AG04450 (cell line): ENCODE results near the gene RNF126. TPM values are rescaled to one million over a fixed set of nuclear protein-coding genes. Genes with fewer than 3 reads are reported as not detected.

Source experiments
- CTCF ChIA-PET: fragments of 300-600, 350-600 bp; formaldehyde crosslinking; extraction: SDS; loops from one replicate; lab custom pipeline; 2022; ENCODE audit warnings: antibody characterized with exemption, inconsistent platforms; lab: Charles Lee
- POLR2A ChIA-PET: fragments of 350-600 bp; formaldehyde crosslinking; extraction: SDS; loops from one replicate; lab custom pipeline; 2021; ENCODE audit warnings: antibody characterized with exemption, inconsistent platforms; lab: Yijun Ruan, JAX
- DNase-seq: peaks from one replicate; pipeline ENCODE4 v3.0.0-alpha.2; 2011; ENCODE audit warnings: low read depth, low spot score
- H3K27ac ChIP-seq: one replicate; pipeline ENCODE4 v1.5.1; 2012; ENCODE audit warnings: low read depth, low read length, control low read depth
- H3K27me3 ChIP-seq: one replicate; pipeline ENCODE4 v1.6.0; 2012; ENCODE audit warnings: low read length; ENCODE audit not compliant: control insufficient read depth, insufficient read depth
- H3K4me3 ChIP-seq: 2 replicates; pipeline ENCODE4 v1.5.1; 2011; ENCODE audit warnings: mild to moderate bottlenecking, low read depth, low read length, control low read depth
- H3K9me3 ChIP-seq: 2 replicates; pipeline ENCODE4 v1.5.1; 2012; ENCODE audit warnings: low read length; ENCODE audit not compliant: control insufficient read depth, insufficient read depth
- CTCF ChIP-seq: IDR thresholded peaks from 2 replicates; pipeline ENCODE4 v1.5.1; 2011; ENCODE audit warnings: low read depth, low read length, control low read depth, inconsistent platforms
- polyA minus RNA-seq: library from RNA; depleted of rRNA, polyadenylated mRNA; stranded (reverse); fragments of >200 nt; gene quantifications from 2 replicates; pipeline ENCODE4 v1.2.3, GENCODE V29; 2011; rRNA and poly(A)+ RNA removed
- polyA plus RNA-seq: library from polyadenylated mRNA; depleted of rRNA; stranded (reverse); fragments of >200 nt; gene quantifications from 2 replicates; pipeline ENCODE4 v1.2.3, GENCODE V29; 2011; rRNA removed

The RNF126 gene
- polyA plus RNA-seq (1.7 and 3.1 TPM in 2 replicates), polyA minus RNA-seq (1.7 and 2.0 TPM in 2 replicates)

GRCh38 chr19:662962-663681, at the start of gene RNF126:
RNF126 (minus strand) TSS chr19:663214; CDS start chr19:663121, 93 bp downstream.
- ChIA-PET CTCF (interaction anchor here (1.4 kb wide), 1 partner anchor 71 kb away, joined by 6 read pairs; no protein-coding TSS in a partner anchor), POLR2A (interaction anchor here (0.5 to 1.8 kb wide), 7 partner anchors 9 to 112 kb away, joined by 3 to 5 read pairs (median 4); partner anchors contain the start of genes BSG and FSTL3)
- peak within 1 kb of the TSS; percentile 68 for H3K27ac ChIP-seq
- DNase-seq, result peak; percentile 66
- no peak for TF ChIP-seq CTCF
- peaks cover 16% of the 10 kb centered on the region for H3K9me3 ChIP-seq
- H3K27me3 ChIP-seq, result no peaks in the 10 kb centered on the region
- peak within 1 kb of the TSS; percentile 83 for H3K4me3 ChIP-seq

- H3K4me3 ChIP-seq, result no peak overlapping the region
- H3K27ac ChIP-seq, result no peak overlapping the region
- peaks cover 24% of the 10 kb centered on the region for H3K9me3 ChIP-seq
- H3K27me3 ChIP-seq, result peaks cover 17% of the 10 kb centered on the region
- no peak for TF ChIP-seq CTCF
- no peak for DNase-seq
- POLR2A ChIA-PET, result interaction anchor here (0.6 kb wide), 1 partner anchor 19 kb away, joined by 4 read pairs; no protein-coding TSS in a partner anchor
- CTCF ChIA-PET, result no interaction called here
These were observed 48.2 kb upstream of the RNF126 start for GRCh38 chr19:711254-711653.

- Histone ChIP-seq H3K27me3 (peaks cover 17% of the 10 kb centered on the region), H3K9me3 (peaks cover 21% of the 10 kb centered on the region), H3K27ac (no peak overlapping the region), H3K4me3 (no peak overlapping the region)
- no peak for DNase-seq
- TF ChIP-seq CTCF, result no peak
- ChIA-PET POLR2A (interaction anchor here (0.6 kb wide), 1 partner anchor 19 kb away, joined by 4 read pairs; no protein-coding TSS in a partner anchor), CTCF (no interaction called here)
These were observed 47.8 kb upstream of the RNF126 start for GRCh38 chr19:710767-711166.

GRCh38 chr19:709965-710571, 47.1 kb upstream of the RNF126 start:
- Histone ChIP-seq H3K27ac (no peak overlapping the region), H3K9me3 (peaks cover 14% of the 10 kb centered on the region), H3K27me3 (peaks cover 17% of the 10 kb centered on the region), H3K4me3 (peak overlapping the region; percentile 53)
- no peak for DNase-seq
- TF ChIP-seq CTCF, result no peak
- CTCF ChIA-PET, result no interaction called here
- POLR2A ChIA-PET, result no interaction called here
